Hepatocyte (in vitro differentiated cells): ENCODE results near the gene RNF169.

ENCODE experiments used
- CTCF ChIP-seq: fragments of 200-600 bp; sonication (generic); IDR thresholded peaks from 2 replicates; pipeline ENCODE4 v1.5.1; 2016; ENCODE audit warnings: antibody characterized with exemption, mild to moderate bottlenecking; ENCODE audit not compliant: poor library complexity
- EZH2 ChIP-seq: fragments of 200-600 bp; sonication (generic); IDR thresholded peaks from 2 replicates; pipeline ENCODE4 v1.6.1; 2016; ENCODE audit warnings: antibody characterized with exemption, mild to moderate bottlenecking, borderline replicate concordance

GRCh38 chr11:74837191-74837590, 88.5 kb downstream of the RNF169 start:
- TF ChIP-seq CTCF: no peak
- TF ChIP-seq EZH2: no peak
